ENCODE measurements around the gene CAMTA1.
"Not testable (repeated sequence)": the region's sequence is repeated elsewhere in the genome, so short reads cannot be mapped to it uniquely, and the experiment has no call there.

Gene CAMTA1

GRCh38 chr1:7781923-7782495 lies 996.8 kb downstream of the CAMTA1 start:
- DNase-seq (ENCODE audit: low read depth) = no peak

- DNase-seq (ENCODE audit: low read depth) = peak; percentile 14
Observed at GRCh38 chr1:7783178-7783711, 998.0 kb downstream of the CAMTA1 start.

- peak; percentile 92 for DNase-seq (ENCODE audit: low read depth)
Observed at GRCh38 chr1:7783826-7784491, 998.7 kb downstream of the CAMTA1 start, which contains the start of gene PER3. Gene PER3, plus strand, starts transcription at chr1:7784291. Its CDS starts 587 bp downstream, at chr1:7784878.

DNA sequence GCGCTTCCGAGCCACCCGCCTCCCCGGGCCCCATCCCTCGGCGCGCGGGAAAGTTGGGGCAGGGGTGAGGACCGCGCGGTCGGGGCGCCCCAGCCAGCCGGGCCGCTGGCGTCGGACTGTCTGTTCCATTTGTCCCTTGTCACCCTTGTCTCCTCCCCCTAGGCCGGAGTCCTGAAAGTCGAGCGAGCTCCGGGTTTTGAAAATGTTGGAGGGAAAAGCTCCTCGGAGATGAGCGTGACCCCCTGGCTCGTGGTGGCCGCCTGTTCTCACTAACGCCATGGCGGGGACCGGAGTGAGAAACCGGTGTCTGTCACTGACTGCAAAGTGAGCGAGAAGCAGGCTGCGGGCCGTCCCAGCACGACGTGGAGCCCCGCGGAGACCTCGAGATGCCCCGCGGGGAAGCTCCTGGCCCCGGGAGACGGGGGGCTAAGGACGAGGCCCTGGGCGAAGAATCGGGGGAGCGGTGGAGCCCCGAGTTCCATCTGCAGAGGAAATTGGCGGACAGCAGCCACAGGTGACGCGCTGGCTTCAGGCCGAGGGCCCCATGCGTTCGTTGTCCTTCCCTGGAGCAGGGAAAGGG lies 999.3 kb downstream of the CAMTA1 start:
- DNase-seq (ENCODE audit: low read depth) = no peak

GRCh38 chr1:7785108-7785507 lies 999.9 kb downstream of the CAMTA1 start:
- no peak for DNase-seq (ENCODE audit: low read depth)

- no peak for DNase-seq (ENCODE audit: low read depth)
Observed at GRCh38 chr1:7786795-7787194, 1001.5 kb downstream of the CAMTA1 start.

- no peak for DNase-seq (ENCODE audit: low read depth)
Observed at GRCh38 chr1:7789828-7790227, 1004.6 kb downstream of the CAMTA1 start.

DNA sequence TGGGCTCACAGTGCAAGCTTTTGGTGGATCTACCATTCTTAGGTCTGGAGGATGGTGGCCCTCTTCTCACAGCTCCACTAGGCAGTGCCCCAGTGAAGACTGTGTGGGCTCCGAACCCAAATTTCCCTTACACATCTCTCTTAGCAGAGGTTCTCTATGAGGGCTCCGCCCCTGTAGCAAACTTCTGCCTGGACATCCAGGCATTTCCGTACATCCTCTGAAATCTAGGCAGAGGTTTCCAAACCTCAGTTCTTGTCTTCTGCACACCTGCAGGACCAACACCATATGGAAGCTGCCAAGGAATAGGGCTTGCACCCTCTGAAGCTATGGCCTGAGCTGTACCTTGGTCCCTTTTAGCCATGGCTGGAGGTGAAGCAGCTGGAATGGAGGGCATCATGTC lies 1005.8 kb downstream of the CAMTA1 start:
- not testable (repeated sequence) for DNase-seq (ENCODE audit: low read depth)

DNA sequence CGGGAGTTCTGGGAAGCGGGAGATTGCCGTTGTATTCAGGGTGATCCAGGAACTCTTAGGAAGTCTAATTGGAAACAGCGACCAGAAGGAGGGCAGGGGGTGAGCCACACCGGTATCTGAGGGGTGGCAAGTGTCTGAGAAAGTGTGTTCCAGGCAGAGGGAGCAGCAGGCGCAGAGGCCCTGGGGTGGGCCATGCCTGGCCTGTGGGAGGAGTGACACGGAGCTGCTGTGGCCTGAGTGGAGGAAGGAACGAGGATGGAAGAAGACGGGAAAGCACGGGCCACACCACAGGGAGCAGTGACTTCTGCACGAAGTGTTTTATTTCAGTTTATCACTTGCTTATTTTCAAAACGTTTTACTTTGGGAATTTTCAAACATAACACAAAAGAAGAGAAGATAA lies 1010.2 kb downstream of the CAMTA1 start:
- no peak for DNase-seq (ENCODE audit: low read depth)

- no peak for DNase-seq (ENCODE audit: low read depth)
Observed at GRCh38 chr1:7805460-7805859, 1020.2 kb downstream of the CAMTA1 start.

- DNase-seq (ENCODE audit: low read depth) = peak; percentile 59
Observed at GRCh38 chr1:7808253-7808844, 1023.1 kb downstream of the CAMTA1 start.

DNA sequence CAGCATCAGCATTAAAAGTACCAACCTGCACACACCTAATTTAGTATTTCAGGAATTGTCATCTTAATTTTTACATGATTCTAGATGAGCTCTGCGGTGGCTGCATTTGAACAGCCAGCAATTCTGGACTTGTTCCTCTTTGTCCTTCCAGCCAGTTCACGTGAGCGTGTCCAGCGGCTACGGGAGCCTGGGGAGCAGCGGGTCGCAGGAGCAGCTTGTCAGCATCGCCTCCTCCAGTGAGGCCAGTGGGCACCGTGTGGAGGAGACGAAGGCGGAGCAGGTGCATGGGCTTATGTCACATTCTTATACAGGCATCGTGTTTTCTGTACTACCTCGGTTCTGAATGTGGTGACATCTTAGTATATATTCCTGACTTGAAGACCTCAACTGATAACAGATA lies 1024.5 kb downstream of the CAMTA1 start:
- DNase-seq (ENCODE audit: low read depth) = no peak

- peak; percentile 84 for DNase-seq (ENCODE audit: low read depth)
Observed at GRCh38 chr1:7810395-7810794, 1025.1 kb downstream of the CAMTA1 start.

DNA sequence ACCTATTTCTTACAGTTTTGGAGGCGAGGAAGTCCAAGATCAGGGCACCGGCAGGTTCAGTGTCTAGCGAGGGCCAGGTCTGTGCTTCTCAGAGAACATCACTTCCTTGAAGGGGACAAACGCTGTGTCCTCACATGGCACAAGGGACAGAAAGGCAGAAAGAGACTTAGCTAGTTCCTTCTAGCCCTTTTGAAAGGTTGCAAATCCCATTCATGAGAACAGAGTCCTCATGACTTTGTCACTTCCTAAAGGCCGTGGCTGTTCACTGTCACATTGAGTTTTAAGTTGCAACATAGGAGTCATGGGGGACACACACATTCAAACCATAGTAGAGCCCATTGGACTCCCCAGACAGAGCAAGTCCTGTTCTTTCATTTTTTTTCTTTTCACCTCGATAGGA lies 1026.2 kb downstream of the CAMTA1 start:
- no peak for DNase-seq (ENCODE audit: low read depth)

GRCh38 chr1:7813677-7814373 lies 1028.6 kb downstream of the CAMTA1 start:
- DNase-seq (ENCODE audit: low read depth) = no peak
